HEK293 (cell line): Measurements from ENCODE around the gene VCAM1.
"Not testable (repeated sequence)": the region's sequence is repeated elsewhere in the genome, so short reads cannot be mapped to it uniquely, and the experiment has no call there.

Experiments used
- CTCF ChIA-PET: fragments of 350-600 bp; formaldehyde crosslinking; extraction: SDS; loops from one replicate; lab custom pipeline; 2021; ENCODE audit warnings: antibody characterized with exemption; lab: Yijun Ruan, JAX
- POLR2A ChIA-PET: fragments of 300-600 bp; formaldehyde crosslinking; extraction: SDS; loops from one replicate; lab custom pipeline; 2020; ENCODE audit warnings: antibody characterized with exemption, inconsistent platforms; lab: Yijun Ruan, JAX
- H3K27ac ChIP-seq: fragments of 200-500 bp; sonication (Bioruptor generic); 2 replicates; pipeline ENCODE4 v1.5.1; 2014; ENCODE audit warnings: low read depth, low read length, control low read depth, inconsistent platforms; ENCODE audit errors: extremely low read depth
- H3K36me3 ChIP-seq, 2 experiments: fragments of 200-500 bp in 1 of 2; sonication (Bioruptor generic) in 1 of 2; 1 replicate in 1 of 2; 2 replicates in 1 of 2; pipeline ENCODE4 v1.5.1; 2014 to 2017; ENCODE audit warnings: inconsistent platforms in 2 of 2, low read length in 2 of 2; ENCODE audit not compliant: control insufficient read depth in 2 of 2, insufficient read depth in 1 of 2
- H3K4me1 ChIP-seq: fragments of 200-500 bp; sonication (Bioruptor generic); 2 replicates; pipeline ENCODE4 v1.5.1; 2014; ENCODE audit warnings: mild to moderate bottlenecking, low read length, inconsistent platforms; ENCODE audit not compliant: control insufficient read depth, insufficient read depth
- H3K4me3 ChIP-seq: 2 replicates; pipeline ENCODE4 v1.5.1; 2011; ENCODE audit warnings: low read depth, mild to moderate bottlenecking, control low read depth, low read length, moderate library complexity
- H3K9me3 ChIP-seq: fragments of 200-500 bp; sonication (Bioruptor generic); 2 replicates; pipeline ENCODE4 v1.5.1; 2014; ENCODE audit warnings: low read depth, low read length, inconsistent platforms; ENCODE audit not compliant: control insufficient read depth, insufficient read depth
- KLF1 ChIP-seq: fragments of 450-650 bp; formaldehyde crosslinking; IDR thresholded peaks from 2 replicates; pipeline ENCODE4 v1.5.1; 2016; ENCODE audit warnings: missing biosample characterization, missing genetic modification characterization
- YY2 ChIP-seq: fragments of 450-650 bp; formaldehyde crosslinking; IDR thresholded peaks from 2 replicates; pipeline ENCODE4 v1.5.1; 2016; ENCODE audit warnings: missing biosample characterization, missing genetic modification characterization
- ZBTB17 ChIP-seq: fragments of 450-650 bp; formaldehyde crosslinking; IDR thresholded peaks from 2 replicates; pipeline ENCODE4 v1.5.1; 2016; ENCODE audit warnings: missing biosample characterization, missing genetic modification characterization
- ZBTB48 ChIP-seq: fragments of 450-650 bp; formaldehyde crosslinking; IDR thresholded peaks from 2 replicates; pipeline ENCODE4 v1.5.1; 2016; ENCODE audit warnings: missing biosample characterization, missing genetic modification characterization
- ZFP69B ChIP-seq: fragments of 450-650 bp; formaldehyde crosslinking; IDR thresholded peaks from 2 replicates; pipeline ENCODE4 v1.5.1; 2016; ENCODE audit warnings: missing biosample characterization, missing genetic modification characterization
- ZNF10 ChIP-seq: fragments of 450-650 bp; formaldehyde crosslinking; IDR thresholded peaks from 2 replicates; pipeline ENCODE4 v1.5.1; 2017; ENCODE audit warnings: missing biosample characterization, missing genetic modification characterization
- ZNF155 ChIP-seq: fragments of 450-650 bp; formaldehyde crosslinking; IDR thresholded peaks from 2 replicates; pipeline ENCODE4 v1.5.1; 2016; ENCODE audit warnings: missing biosample characterization, missing genetic modification characterization
- ZNF184 ChIP-seq: fragments of 450-650 bp; IDR thresholded peaks from 2 replicates; pipeline ENCODE4 v1.5.1; 2018; ENCODE audit warnings: missing biosample characterization, mild to moderate bottlenecking, missing genetic modification characterization
- ZNF221 ChIP-seq: fragments of 450-650 bp; formaldehyde crosslinking; IDR thresholded peaks from 2 replicates; pipeline ENCODE4 v1.5.1; 2017; ENCODE audit warnings: missing biosample characterization, missing genetic modification characterization, borderline replicate concordance
- ZNF239 ChIP-seq: fragments of 450-650 bp; formaldehyde crosslinking; IDR thresholded peaks from 2 replicates; pipeline ENCODE4 v1.5.1; 2016; ENCODE audit warnings: missing biosample characterization, missing genetic modification characterization
- ZNF394 ChIP-seq: fragments of 450-650 bp; formaldehyde crosslinking; IDR thresholded peaks from 2 replicates; pipeline ENCODE4 v1.5.1; 2016; ENCODE audit warnings: missing biosample characterization, missing genetic modification characterization, mild to moderate bottlenecking, moderate library complexity, borderline replicate concordance
- ZNF416 ChIP-seq: fragments of 450-650 bp; formaldehyde crosslinking; IDR thresholded peaks from 2 replicates; pipeline ENCODE4 v1.5.1; 2016; ENCODE audit warnings: missing biosample characterization, missing genetic modification characterization
- ZNF48 ChIP-seq: fragments of 450-650 bp; formaldehyde crosslinking; IDR thresholded peaks from 2 replicates; pipeline ENCODE4 v1.5.1; 2016; ENCODE audit warnings: missing biosample characterization, missing genetic modification characterization
- ZNF501 ChIP-seq: fragments of 450-650 bp; formaldehyde crosslinking; IDR thresholded peaks from 2 replicates; pipeline ENCODE4 v1.5.1; 2016; ENCODE audit warnings: missing biosample characterization, missing genetic modification characterization
- ZNF521 ChIP-seq: fragments of 450-650 bp; formaldehyde crosslinking; IDR thresholded peaks from 2 replicates; pipeline ENCODE4 v1.5.1; 2017; ENCODE audit warnings: missing biosample characterization, mild to moderate bottlenecking, missing genetic modification characterization
- ZNF560 ChIP-seq: fragments of 450-650 bp; formaldehyde crosslinking; IDR thresholded peaks from 2 replicates; pipeline ENCODE4 v1.5.1; 2017; ENCODE audit warnings: missing biosample characterization, missing genetic modification characterization, borderline replicate concordance
- ZNF626 ChIP-seq: fragments of 450-650 bp; sonication (Bioruptor Pico); formaldehyde crosslinking; IDR thresholded peaks from 2 replicates; pipeline ENCODE4 v1.5.1; 2018; ENCODE audit warnings: missing biosample characterization, missing genetic modification characterization, inconsistent platforms
- ZNF704 ChIP-seq: fragments of 450-650 bp; formaldehyde crosslinking; IDR thresholded peaks from 2 replicates; pipeline ENCODE4 v1.5.1; 2016; ENCODE audit warnings: missing biosample characterization, missing genetic modification characterization
- ZNF76 ChIP-seq: fragments of 450-650 bp; formaldehyde crosslinking; IDR thresholded peaks from 2 replicates; pipeline ENCODE4; 2016; ENCODE audit warnings: low read depth, missing biosample characterization, missing genetic modification characterization, borderline replicate concordance
- ZNF777 ChIP-seq: fragments of 450-650 bp; formaldehyde crosslinking; IDR thresholded peaks from 2 replicates; pipeline ENCODE4 v1.5.1; 2017; ENCODE audit warnings: missing biosample characterization, missing genetic modification characterization, borderline replicate concordance
- ZNF785 ChIP-seq: fragments of 450-650 bp; formaldehyde crosslinking; IDR thresholded peaks from 2 replicates; pipeline ENCODE4 v1.5.1; 2016; ENCODE audit warnings: missing biosample characterization, missing genetic modification characterization
- ZNF830 ChIP-seq: fragments of 450-650 bp; IDR thresholded peaks from 2 replicates; pipeline ENCODE4 v1.5.0; 2018; ENCODE audit warnings: missing biosample characterization, missing genetic modification characterization, low read depth, mild to moderate bottlenecking, moderate library complexity
- TF ChIP-seq, protein P1 (sequence below): fragments of 450-650 bp; formaldehyde crosslinking; conservative IDR thresholded peaks from 2 replicates; pipeline ENCODE4 v1.5.1; 2016; ENCODE audit warnings: low read depth, missing biosample characterization, missing genetic modification characterization
- TF ChIP-seq, protein P2 (sequence below): fragments of 450-650 bp; formaldehyde crosslinking; IDR thresholded peaks from 2 replicates; pipeline ENCODE4 v1.5.1; 2016; ENCODE audit warnings: missing biosample characterization, missing genetic modification characterization

Gene VCAM1

GRCh38 chr1:100710906-100711682 lies 8.4 kb upstream of the VCAM1 start:
- no peaks in the 10 kb centered on the region for H3K4me1 ChIP-seq

GRCh38 chr1:100713027-100713426 lies 6.5 kb upstream of the VCAM1 start:
- CTCF ChIA-PET, H3K9me3 ChIP-seq, H3K4me1 ChIP-seq, POLR2A ChIA-PET, H3K36me3 ChIP-seq, H3K27ac ChIP-seq, H3K4me3 ChIP-seq: not testable (repeated sequence)

More at GRCh38 chr1:100710906-100711682, 8.4 kb upstream of the VCAM1 start:
- Histone ChIP-seq H3K36me3 (no peaks in the 10 kb centered on the region), H3K4me3 (no peak overlapping the region), H3K9me3 (no peaks in the 10 kb centered on the region), H3K27ac (no peak overlapping the region)
- ChIA-PET CTCF (no interaction called here), POLR2A (no interaction called here)
- no peak for TF ChIP-seq ZNF221
- TF ChIP-seq ZBTB48 (tag by site-specific recombination), result no peak
- no peak for TF ChIP-seq ZNF184 (tag by site-specific recombination)
- no peak for TF ChIP-seq ZNF560 (tag by site-specific recombination)
- no peak for TF ChIP-seq ZNF777 (tag by site-specific recombination)
- no peak for TF ChIP-seq ZNF626 (tag by site-specific recombination)
- TF ChIP-seq ZNF155, result no peak
- no peak for TF ChIP-seq ZFP69B (tag by site-specific recombination)
- no peak for TF ChIP-seq ZNF521 (tag by site-specific recombination)
- TF ChIP-seq KLF1 (tag by site-specific recombination), result no peak
- no peak for TF ChIP-seq ZNF239
- TF ChIP-seq, protein P1, sequence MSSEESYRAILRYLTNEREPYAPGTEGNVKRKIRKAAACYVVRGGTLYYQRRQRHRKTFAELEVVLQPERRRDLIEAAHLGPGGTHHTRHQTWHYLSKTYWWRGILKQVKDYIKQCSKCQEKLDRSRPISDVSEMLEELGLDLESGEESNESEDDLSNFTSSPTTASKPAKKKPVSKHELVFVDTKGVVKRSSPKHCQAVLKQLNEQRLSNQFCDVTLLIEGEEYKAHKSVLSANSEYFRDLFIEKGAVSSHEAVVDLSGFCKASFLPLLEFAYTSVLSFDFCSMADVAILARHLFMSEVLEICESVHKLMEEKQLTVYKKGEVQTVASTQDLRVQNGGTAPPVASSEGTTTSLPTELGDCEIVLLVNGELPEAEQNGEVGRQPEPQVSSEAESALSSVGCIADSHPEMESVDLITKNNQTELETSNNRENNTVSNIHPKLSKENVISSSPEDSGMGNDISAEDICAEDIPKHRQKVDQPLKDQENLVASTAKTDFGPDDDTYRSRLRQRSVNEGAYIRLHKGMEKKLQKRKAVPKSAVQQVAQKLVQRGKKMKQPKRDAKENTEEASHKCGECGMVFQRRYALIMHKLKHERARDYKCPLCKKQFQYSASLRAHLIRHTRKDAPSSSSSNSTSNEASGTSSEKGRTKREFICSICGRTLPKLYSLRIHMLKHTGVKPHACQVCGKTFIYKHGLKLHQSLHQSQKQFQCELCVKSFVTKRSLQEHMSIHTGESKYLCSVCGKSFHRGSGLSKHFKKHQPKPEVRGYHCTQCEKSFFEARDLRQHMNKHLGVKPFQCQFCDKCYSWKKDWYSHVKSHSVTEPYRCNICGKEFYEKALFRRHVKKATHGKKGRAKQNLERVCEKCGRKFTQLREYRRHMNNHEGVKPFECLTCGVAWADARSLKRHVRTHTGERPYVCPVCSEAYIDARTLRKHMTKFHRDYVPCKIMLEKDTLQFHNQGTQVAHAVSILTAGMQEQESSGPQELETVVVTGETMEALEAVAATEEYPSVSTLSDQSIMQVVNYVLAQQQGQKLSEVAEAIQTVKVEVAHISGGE, result no peak
- TF ChIP-seq YY2 (tag by site-specific recombination), result no peak
- TF ChIP-seq, protein P2, sequence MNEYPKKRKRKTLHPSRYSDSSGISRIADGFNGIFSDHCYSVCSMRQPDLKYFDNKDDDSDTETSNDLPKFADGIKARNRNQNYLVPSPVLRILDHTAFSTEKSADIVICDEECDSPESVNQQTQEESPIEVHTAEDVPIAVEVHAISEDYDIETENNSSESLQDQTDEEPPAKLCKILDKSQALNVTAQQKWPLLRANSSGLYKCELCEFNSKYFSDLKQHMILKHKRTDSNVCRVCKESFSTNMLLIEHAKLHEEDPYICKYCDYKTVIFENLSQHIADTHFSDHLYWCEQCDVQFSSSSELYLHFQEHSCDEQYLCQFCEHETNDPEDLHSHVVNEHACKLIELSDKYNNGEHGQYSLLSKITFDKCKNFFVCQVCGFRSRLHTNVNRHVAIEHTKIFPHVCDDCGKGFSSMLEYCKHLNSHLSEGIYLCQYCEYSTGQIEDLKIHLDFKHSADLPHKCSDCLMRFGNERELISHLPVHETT (tag by site-specific recombination), result no peak
- no peak for TF ChIP-seq ZNF48 (tag by site-specific recombination)

DNA sequence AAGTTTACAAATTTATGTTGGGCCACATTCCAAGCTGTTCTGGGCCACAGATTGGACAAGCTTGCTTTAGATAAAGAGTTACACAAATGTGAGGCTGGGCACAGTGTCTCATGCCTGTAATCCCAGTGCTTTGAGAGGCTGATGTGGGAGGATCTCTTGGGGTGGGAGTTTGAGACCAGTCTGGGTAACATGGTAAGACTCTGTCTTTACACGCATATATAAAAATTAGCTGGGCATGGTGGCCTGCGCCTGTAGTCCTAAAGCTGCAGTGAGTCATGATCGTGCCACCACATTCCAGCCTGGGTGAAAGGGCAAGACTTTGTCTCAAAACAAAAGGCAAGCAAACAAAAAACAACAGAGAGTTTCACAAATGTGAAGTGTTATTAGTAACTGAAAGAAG lies 5.9 kb upstream of the VCAM1 start:
- Histone ChIP-seq H3K4me3 (no peak overlapping the region), H3K27ac (no peak overlapping the region), H3K9me3 (no peaks in the 10 kb centered on the region), H3K4me1 (no peaks in the 10 kb centered on the region), H3K36me3 (no peaks in the 10 kb centered on the region)
- ChIA-PET CTCF (no interaction called here), POLR2A (no interaction called here)
- TF ChIP-seq ZNF76 (tag by site-specific recombination) (no peak), ZNF501 (no peak), ZBTB17 (tag by site-specific recombination) (no peak), ZNF704 (no peak), ZNF416 (no peak), ZNF10 (tag by site-specific recombination) (no peak), ZNF394 (tag by site-specific recombination) (no peak), ZNF785 (tag by site-specific recombination) (no peak), ZNF830 (tag by site-specific recombination) (no peak)
- TF ChIP-seq, protein P1, result no peak
